Activated B cell treated with CpG ODN at 0.5 μM for 24 hours (primary cell): ENCODE measurements around the gene GMEB2. TPM values are rescaled to one million over a fixed set of nuclear protein-coding genes. Genes with fewer than 3 reads are reported as not detected.

ENCODE experiments used
- ATAC-seq: fragments of 200-7000 bp; cut with Tn5 transposase; one replicate; pipeline ENCODE4 v1.10.0; 2021; ENCODE audit warnings: low read depth, mild to moderate bottlenecking, moderate library complexity
- CTCF ChIA-PET: fragments of 350-600 bp; sonication (Branson Sonifier 250); formaldehyde crosslinking; loops from one replicate; lab custom pipeline; 2021; ENCODE audit warnings: antibody characterized with exemption; lab: Charles Lee
- POLR2A ChIA-PET: fragments of 350-600 bp; sonication (Branson Sonifier 250); formaldehyde crosslinking; loops from one replicate; lab custom pipeline; 2021; ENCODE audit warnings: antibody characterized with exemption; lab: Charles Lee
- DNase-seq: peaks from one replicate; pipeline ENCODE4 v3.0.0; 2022
- H3K27ac Mint-ChIP-seq: one replicate; pipeline ENCODE4 v1.8.0; 2020; ENCODE audit warnings: mixed read lengths
- H3K27me3 Mint-ChIP-seq: one replicate; pipeline ENCODE4 v1.8.0; 2021; ENCODE audit warnings: mixed read lengths
- H3K36me3 Mint-ChIP-seq: one replicate; pipeline ENCODE4 v1.8.0; 2021; ENCODE audit warnings: low read depth, mixed read lengths
- H3K4me1 Mint-ChIP-seq: one replicate; pipeline ENCODE4 v1.8.0; 2021; ENCODE audit warnings: mixed read lengths
- H3K4me3 Mint-ChIP-seq: one replicate; pipeline ENCODE4 v1.8.0; 2020; ENCODE audit warnings: mild to moderate bottlenecking, mixed read lengths
- H3K9me3 Mint-ChIP-seq: one replicate; pipeline ENCODE4 v1.8.0; 2020; ENCODE audit warnings: mixed read lengths
- intact Hi-C: fragments of 100-400 bp; cut with micrococcal nuclease; formaldehyde crosslinking; loops from one replicate; pipeline ENCODE4 v1.15.1; 2024
- total RNA-seq: library from RNA; stranded (reverse); gene quantifications from 2 replicates; pipeline ENCODE4 v1.2.3, GENCODE V29; 2022
- TF ChIP-seq, protein P1 (sequence below): fragments of 200-600 bp; IDR thresholded peaks from one replicate; pipeline ENCODE4 v1.8.0; 2022; ENCODE audit warnings: antibody characterized with exemption, mild to moderate bottlenecking

Gene GMEB2
- total RNA-seq, 1 donor from 2014 or later, result 16.9 TPM

- intact Hi-C loops, result no loop called here
- Mint-ChIP-seq H3K27ac (no peak overlapping the region), H3K27me3 (no peaks in the 10 kb centered on the region), H3K4me1 (peaks cover 60% of the 10 kb centered on the region), H3K9me3 (no peaks in the 10 kb centered on the region), H3K4me3 (no peak overlapping the region), H3K36me3 (no peaks in the 10 kb centered on the region)
- TF ChIP-seq, protein P1, sequence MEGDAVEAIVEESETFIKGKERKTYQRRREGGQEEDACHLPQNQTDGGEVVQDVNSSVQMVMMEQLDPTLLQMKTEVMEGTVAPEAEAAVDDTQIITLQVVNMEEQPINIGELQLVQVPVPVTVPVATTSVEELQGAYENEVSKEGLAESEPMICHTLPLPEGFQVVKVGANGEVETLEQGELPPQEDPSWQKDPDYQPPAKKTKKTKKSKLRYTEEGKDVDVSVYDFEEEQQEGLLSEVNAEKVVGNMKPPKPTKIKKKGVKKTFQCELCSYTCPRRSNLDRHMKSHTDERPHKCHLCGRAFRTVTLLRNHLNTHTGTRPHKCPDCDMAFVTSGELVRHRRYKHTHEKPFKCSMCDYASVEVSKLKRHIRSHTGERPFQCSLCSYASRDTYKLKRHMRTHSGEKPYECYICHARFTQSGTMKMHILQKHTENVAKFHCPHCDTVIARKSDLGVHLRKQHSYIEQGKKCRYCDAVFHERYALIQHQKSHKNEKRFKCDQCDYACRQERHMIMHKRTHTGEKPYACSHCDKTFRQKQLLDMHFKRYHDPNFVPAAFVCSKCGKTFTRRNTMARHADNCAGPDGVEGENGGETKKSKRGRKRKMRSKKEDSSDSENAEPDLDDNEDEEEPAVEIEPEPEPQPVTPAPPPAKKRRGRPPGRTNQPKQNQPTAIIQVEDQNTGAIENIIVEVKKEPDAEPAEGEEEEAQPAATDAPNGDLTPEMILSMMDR, result no peak
- POLR2A ChIA-PET, result interaction anchor here (1.3 to 1.5 kb wide), 2 partner anchors 9 to 21 kb away, joined by 4 to 6 read pairs; partner anchors contain the start of gene PTK6
- no peak for ATAC-seq
- CTCF ChIA-PET, result no interaction called here
- no peak for DNase-seq
These were observed 81.1 kb downstream of the GMEB2 start for GRCh38 chr20:63545814-63546213.

- Mint-ChIP-seq H3K36me3 (no peaks in the 10 kb centered on the region), H3K27ac (no peak overlapping the region), H3K9me3 (no peaks in the 10 kb centered on the region), H3K4me1 (peaks cover 58% of the 10 kb centered on the region), H3K4me3 (no peak overlapping the region), H3K27me3 (no peaks in the 10 kb centered on the region)
- intact Hi-C loops, result no loop called here
- DNase-seq (no peak), ATAC-seq (no peak)
- CTCF ChIA-PET, result no interaction called here
- POLR2A ChIA-PET, result interaction anchor here (1.0 to 1.4 kb wide), 3 partner anchors 28 to 319 kb away, joined by 3 to 4 read pairs (median 3); partner anchors contain the start of gene GMEB2
- TF ChIP-seq, protein P1, result no peak
These were observed 81.9 kb downstream of the GMEB2 start for GRCh38 chr20:63544958-63545516.

DNA sequence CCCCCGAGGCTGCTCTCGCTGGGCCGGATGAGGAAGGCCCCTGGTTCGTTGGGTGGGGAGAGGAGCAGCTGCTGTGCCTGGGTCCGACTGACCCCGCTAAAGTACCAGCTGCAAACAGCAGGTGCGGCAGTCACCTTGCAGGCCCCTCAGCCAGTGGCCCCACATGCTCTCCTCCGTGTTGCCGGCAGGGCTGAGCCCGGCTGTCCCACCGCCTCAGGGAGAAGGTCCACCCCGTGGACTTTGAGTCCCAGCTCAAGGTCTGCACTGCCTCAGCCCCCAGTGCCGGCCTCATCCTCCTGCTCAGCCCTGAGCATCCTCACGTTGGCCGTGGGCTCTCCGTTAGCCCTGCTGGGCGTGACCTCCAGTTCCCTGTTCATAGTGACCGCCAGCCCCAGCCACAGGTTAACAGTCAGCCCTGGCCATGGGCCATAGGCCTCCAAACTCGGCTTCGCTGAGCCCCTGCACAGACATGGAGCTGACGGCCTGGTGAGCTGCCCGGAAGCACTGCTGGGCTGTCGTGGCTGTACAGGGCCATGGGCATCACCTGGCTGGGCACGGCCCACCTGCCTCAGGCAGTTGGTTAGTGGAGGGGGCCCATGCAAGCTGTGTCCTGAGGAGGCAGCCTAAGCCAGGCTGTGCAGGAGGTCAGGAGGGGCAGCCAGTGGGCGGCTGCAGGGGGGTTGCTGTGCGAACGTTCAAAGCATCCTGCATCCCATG, 82.5 kb downstream of the GMEB2 start:
- no peaks in the 10 kb centered on the region for H3K36me3 Mint-ChIP-seq
- DNase-seq, result no peak
- H3K4me1 Mint-ChIP-seq, result peaks cover 53% of the 10 kb centered on the region
- intact Hi-C loops, result no loop called here
- no peaks in the 10 kb centered on the region for H3K9me3 Mint-ChIP-seq
- TF ChIP-seq, protein P1, result no peak
- CTCF ChIA-PET, result no interaction called here
- no peak overlapping the region for H3K4me3 Mint-ChIP-seq
- POLR2A ChIA-PET, result interaction anchor here (1.0 to 1.5 kb wide), 7 partner anchors 7 to 320 kb away, joined by 3 to 8 read pairs (median 4); partner anchors contain the start of genes GMEB2 and PPDPF
- no peak overlapping the region for H3K27ac Mint-ChIP-seq
- no peak for ATAC-seq
- H3K27me3 Mint-ChIP-seq, result no peaks in the 10 kb centered on the region

GRCh38 chr20:63543733-63544132, 83.2 kb downstream of the GMEB2 start:
- no peaks in the 10 kb centered on the region for H3K36me3 Mint-ChIP-seq
- DNase-seq, result no peak
- intact Hi-C loops, result no loop called here
- TF ChIP-seq, protein P1, result no peak
- H3K4me3 Mint-ChIP-seq, result no peak overlapping the region
- no peaks in the 10 kb centered on the region for H3K9me3 Mint-ChIP-seq
- ChIA-PET CTCF (interaction anchor here (0.9 kb wide), 1 partner anchor 98 kb away, joined by 3 read pairs; no protein-coding TSS in a partner anchor), POLR2A (interaction anchor here (0.7 to 1.5 kb wide), 6 partner anchors 8 to 26 kb away, joined by 3 to 8 read pairs (median 6); partner anchors contain the start of gene PPDPF)
- no peaks in the 10 kb centered on the region for H3K27me3 Mint-ChIP-seq
- H3K4me1 Mint-ChIP-seq, result peaks cover 48% of the 10 kb centered on the region
- no peak overlapping the region for H3K27ac Mint-ChIP-seq
- no peak for ATAC-seq

DNA sequence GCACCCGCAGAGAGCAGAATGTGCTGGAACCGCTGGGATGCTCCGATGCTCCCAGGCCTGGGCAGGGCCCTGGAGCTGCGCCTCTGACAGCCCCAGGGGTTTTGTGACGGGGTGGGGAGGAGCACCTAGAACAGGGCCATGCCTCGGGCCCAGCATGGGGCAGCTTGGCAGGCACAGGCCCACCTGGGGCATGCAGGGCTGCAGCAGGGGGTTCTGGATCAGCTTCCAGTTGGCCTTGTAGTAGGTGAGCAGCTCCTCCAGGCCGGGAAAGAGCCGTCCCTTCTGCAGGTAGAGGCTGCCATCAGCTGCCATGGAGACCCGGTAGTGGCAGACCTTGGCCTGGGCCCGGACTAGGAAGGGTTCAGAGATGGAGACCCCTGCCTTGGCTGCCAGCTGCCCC, 83.8 kb downstream of the GMEB2 start:
- no peaks in the 10 kb centered on the region for H3K36me3 Mint-ChIP-seq
- peaks cover 49% of the 10 kb centered on the region for H3K4me1 Mint-ChIP-seq
- POLR2A ChIA-PET, result interaction anchor here (0.6 to 1.8 kb wide), 13 partner anchors 9 to 685 kb away, joined by 3 to 13 read pairs (median 4); partner anchors contain the start of gene PPDPF
- H3K4me3 Mint-ChIP-seq, result peak overlapping the region; percentile 53
- H3K9me3 Mint-ChIP-seq, result no peaks in the 10 kb centered on the region
- TF ChIP-seq, protein P1, result no peak
- intact Hi-C loops, result no loop called here
- peak; percentile 15 for ATAC-seq
- DNase-seq, result no peak
- H3K27me3 Mint-ChIP-seq, result no peaks in the 10 kb centered on the region
- CTCF ChIA-PET, result interaction anchor here (0.9 to 1.5 kb wide), 2 partner anchors 99 to 322 kb away, joined by 3 read pairs; partner anchors contain the start of gene TPD52L2
- H3K27ac Mint-ChIP-seq, result no peak overlapping the region
